ENCODE measurements around the gene NMT1. TPM values are rescaled to one million over a fixed set of nuclear protein-coding genes. Genes with fewer than 3 reads are reported as not detected.

Gene NMT1
- total and polyA plus RNA-seq, 2 of the 13 experiments (the other 11 are each of a cell fraction or from before 2014, with no cell fraction given) = 75.7 to 142 TPM

DNA sequence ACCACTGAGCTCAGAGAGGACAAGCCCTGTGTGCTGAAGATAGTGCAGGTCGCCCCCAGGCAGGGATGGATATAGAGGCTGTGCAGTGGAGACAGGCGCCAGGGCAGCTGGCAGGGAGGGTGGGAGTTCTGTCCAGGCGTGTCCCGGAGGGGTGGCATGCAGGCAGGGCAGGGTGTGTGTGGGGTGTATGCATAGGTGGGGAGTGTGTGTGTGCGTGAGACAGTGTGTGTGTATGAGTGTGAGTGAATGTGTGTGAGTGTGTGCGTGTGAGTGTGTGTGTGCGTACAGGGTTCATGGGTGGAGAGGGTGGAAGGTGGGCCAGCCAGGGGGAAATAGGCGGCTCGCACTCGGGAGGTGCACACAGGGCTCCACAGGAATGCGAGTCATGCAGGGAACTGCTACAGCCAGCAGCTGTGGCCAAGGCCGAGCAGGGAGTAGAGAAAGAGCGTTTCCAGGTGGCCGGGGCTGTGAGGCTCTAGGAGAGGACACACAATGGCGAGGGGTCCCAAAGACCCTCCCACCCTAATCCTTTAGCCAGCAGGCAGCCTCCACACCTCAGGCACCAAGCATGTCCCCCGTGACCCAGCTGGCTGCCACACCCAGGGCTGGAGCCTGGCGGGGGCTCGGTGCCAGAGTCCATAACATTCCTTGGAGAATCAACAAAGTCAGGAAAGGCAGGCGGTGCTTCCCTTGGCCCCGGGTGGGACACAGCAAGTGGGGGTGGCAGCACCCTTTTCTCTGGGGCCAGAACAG lies 66.6 kb downstream of the NMT1 start (continued):
- TF ChIP-seq ZNF619 (CRISPR knock-in tag; IDR thresholded peaks at IDR 0.05) = peak; percentile 22; the same call in 1 of the 2 replicates
- TF ChIP-seq, protein P1, sequence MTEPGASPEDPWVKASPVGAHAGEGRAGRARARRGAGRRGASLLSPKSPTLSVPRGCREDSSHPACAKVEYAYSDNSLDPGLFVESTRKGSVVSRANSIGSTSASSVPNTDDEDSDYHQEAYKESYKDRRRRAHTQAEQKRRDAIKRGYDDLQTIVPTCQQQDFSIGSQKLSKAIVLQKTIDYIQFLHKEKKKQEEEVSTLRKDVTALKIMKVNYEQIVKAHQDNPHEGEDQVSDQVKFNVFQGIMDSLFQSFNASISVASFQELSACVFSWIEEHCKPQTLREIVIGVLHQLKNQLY (CRISPR knock-in tag; IDR thresholded peaks at IDR 0.05) = peak; percentile 61; the same call in 1 of the 2 replicates
- TF ChIP-seq DR1 (CRISPR knock-in tag; IDR thresholded peaks at IDR 0.05) = no peak
- TF ChIP-seq, protein P2, sequence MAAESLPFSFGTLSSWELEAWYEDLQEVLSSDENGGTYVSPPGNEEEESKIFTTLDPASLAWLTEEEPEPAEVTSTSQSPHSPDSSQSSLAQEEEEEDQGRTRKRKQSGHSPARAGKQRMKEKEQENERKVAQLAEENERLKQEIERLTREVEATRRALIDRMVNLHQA (CRISPR knock-in tag; IDR thresholded peaks at IDR 0.05) = no peak
- peak; percentile 60; the same call in 1 of the 2 replicates for TF ChIP-seq GZF1 (CRISPR knock-in tag; IDR thresholded peaks at IDR 0.05)
- TF ChIP-seq, protein P3, sequence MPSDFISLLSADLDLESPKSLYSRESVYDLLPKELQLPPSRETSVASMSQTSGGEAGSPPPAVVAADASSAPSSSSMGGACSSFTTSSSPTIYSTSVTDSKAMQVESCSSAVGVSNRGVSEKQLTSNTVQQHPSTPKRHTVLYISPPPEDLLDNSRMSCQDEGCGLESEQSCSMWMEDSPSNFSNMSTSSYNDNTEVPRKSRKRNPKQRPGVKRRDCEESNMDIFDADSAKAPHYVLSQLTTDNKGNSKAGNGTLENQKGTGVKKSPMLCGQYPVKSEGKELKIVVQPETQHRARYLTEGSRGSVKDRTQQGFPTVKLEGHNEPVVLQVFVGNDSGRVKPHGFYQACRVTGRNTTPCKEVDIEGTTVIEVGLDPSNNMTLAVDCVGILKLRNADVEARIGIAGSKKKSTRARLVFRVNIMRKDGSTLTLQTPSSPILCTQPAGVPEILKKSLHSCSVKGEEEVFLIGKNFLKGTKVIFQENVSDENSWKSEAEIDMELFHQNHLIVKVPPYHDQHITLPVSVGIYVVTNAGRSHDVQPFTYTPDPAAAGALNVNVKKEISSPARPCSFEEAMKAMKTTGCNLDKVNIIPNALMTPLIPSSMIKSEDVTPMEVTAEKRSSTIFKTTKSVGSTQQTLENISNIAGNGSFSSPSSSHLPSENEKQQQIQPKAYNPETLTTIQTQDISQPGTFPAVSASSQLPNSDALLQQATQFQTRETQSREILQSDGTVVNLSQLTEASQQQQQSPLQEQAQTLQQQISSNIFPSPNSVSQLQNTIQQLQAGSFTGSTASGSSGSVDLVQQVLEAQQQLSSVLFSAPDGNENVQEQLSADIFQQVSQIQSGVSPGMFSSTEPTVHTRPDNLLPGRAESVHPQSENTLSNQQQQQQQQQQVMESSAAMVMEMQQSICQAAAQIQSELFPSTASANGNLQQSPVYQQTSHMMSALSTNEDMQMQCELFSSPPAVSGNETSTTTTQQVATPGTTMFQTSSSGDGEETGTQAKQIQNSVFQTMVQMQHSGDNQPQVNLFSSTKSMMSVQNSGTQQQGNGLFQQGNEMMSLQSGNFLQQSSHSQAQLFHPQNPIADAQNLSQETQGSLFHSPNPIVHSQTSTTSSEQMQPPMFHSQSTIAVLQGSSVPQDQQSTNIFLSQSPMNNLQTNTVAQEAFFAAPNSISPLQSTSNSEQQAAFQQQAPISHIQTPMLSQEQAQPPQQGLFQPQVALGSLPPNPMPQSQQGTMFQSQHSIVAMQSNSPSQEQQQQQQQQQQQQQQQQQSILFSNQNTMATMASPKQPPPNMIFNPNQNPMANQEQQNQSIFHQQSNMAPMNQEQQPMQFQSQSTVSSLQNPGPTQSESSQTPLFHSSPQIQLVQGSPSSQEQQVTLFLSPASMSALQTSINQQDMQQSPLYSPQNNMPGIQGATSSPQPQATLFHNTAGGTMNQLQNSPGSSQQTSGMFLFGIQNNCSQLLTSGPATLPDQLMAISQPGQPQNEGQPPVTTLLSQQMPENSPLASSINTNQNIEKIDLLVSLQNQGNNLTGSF (CRISPR knock-in tag; IDR thresholded peaks at IDR 0.05) = no peak
- no peak; the same call in 1 of the 2 replicates for TF ChIP-seq ZNF724P (CRISPR knock-in tag; IDR thresholded peaks at IDR 0.05; ENCODE audit: borderline replicate concordance)
- peak; percentile 55 for TF ChIP-seq RBM39 (IDR thresholded peaks at IDR 0.05; ENCODE audit: low read depth, low read length, poor library complexity, severe bottlenecking)
- peak; percentile 59; the same call in 1 of the 2 replicates for TF ChIP-seq ELF3 (CRISPR knock-in tag; IDR thresholded peaks at IDR 0.05)
- TF ChIP-seq, protein P4, sequence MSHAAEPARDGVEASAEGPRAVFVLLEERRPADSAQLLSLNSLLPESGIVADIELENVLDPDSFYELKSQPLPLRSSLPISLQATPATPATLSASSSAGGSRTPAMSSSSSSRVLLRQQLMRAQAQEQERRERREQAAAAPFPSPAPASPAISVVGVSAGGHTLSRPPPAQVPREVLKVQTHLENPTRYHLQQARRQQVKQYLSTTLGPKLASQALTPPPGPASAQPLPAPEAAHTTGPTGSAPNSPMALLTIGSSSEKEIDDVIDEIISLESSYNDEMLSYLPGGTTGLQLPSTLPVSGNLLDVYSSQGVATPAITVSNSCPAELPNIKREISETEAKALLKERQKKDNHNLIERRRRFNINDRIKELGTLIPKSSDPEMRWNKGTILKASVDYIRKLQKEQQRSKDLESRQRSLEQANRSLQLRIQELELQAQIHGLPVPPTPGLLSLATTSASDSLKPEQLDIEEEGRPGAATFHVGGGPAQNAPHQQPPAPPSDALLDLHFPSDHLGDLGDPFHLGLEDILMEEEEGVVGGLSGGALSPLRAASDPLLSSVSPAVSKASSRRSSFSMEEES (CRISPR knock-in tag; IDR thresholded peaks at IDR 0.05) = peak; percentile 79
- no peak for TF ChIP-seq CC2D1A (CRISPR knock-in tag; IDR thresholded peaks at IDR 0.05)
- TF ChIP-seq GABPA (IDR thresholded peaks at IDR 0.05; ENCODE audit: low read depth, low read length) = no peak
- TF ChIP-seq GABPA (CRISPR knock-in tag; IDR thresholded peaks at IDR 0.05; ENCODE audit: low read depth) = peak; percentile 22
- TF ChIP-seq, protein P5, sequence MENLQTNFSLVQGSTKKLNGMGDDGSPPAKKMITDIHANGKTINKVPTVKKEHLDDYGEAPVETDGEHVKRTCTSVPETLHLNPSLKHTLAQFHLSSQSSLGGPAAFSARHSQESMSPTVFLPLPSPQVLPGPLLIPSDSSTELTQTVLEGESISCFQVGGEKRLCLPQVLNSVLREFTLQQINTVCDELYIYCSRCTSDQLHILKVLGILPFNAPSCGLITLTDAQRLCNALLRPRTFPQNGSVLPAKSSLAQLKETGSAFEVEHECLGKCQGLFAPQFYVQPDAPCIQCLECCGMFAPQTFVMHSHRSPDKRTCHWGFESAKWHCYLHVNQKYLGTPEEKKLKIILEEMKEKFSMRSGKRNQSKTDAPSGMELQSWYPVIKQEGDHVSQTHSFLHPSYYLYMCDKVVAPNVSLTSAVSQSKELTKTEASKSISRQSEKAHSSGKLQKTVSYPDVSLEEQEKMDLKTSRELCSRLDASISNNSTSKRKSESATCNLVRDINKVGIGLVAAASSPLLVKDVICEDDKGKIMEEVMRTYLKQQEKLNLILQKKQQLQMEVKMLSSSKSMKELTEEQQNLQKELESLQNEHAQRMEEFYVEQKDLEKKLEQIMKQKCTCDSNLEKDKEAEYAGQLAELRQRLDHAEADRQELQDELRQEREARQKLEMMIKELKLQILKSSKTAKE (CRISPR knock-in tag; IDR thresholded peaks at IDR 0.05; ENCODE audit: borderline replicate concordance) = no peak; the same call in 1 of the 2 replicates
- TF ChIP-seq SRSF4 (IDR thresholded peaks at IDR 0.05; ENCODE audit: low read depth, low read length, poor library complexity, severe bottlenecking) = no peak
- no peak for TF ChIP-seq SOX13 (IDR thresholded peaks at IDR 0.05)
- peak in 1 of 2 experiments; percentile 60; a peak in 1 of 4 replicates for TF ChIP-seq SOX13 (CRISPR knock-in tag; conservative IDR thresholded peaks at IDR 0.05 in 1 of 2, IDR thresholded peaks at IDR 0.05 in 1 of 2)

All from HepG2 (cell line).